PC-9 (cell line): ENCODE results near the gene CNDP1.

Experiments used
- CTCF ChIP-seq: fragments of 200-600 bp; sonication (generic); conservative IDR thresholded peaks from 2 replicates; pipeline ENCODE4 v1.6.1; 2017; ENCODE audit warnings: mixed run types, antibody characterized with exemption, mild to moderate bottlenecking, moderate library complexity
- EZH2 ChIP-seq: fragments of 200-600 bp; sonication (generic); IDR thresholded peaks from 2 replicates; pipeline ENCODE4 v1.8.0; 2017; ENCODE audit warnings: antibody characterized with exemption, low read depth

GRCh38 chr18:74625157-74625556 is 90.9 kb downstream of the CNDP1 start:
- no peak for TF ChIP-seq CTCF
- no peak for TF ChIP-seq EZH2
